ENCODE data around the gene COPS6. TPM values are rescaled to one million over a fixed set of nuclear protein-coding genes. Genes with fewer than 3 reads are reported as not detected.
A peak's percentile ranks its signal among the peaks of the same experiment; 100 is the strongest.

The COPS6 gene
- total and polyA plus RNA-seq, 9 donors: 42.3 to 100 (median 93.6) TPM

DNA sequence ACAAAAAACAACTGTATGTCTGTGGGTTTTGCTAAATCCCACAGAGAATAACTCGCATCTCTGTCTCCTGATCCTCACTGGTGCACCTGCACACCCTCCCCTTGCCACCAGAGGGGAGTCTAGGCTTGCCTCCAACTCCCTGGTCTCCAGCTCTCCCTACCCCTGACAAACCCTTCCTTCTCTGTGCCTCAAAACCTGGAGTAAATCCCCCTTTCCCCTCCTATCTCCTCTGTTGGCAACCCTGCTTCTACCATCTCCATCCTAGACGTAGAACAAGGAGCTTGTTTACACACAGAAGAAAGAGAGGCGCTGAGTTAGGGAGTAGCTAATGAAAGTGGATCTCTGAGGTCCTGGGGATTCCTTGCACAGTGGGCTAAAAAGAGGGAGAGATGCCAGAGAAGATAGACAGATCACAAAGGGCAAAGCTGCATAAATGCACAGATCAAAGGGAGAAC lies 44.0 kb downstream of the COPS6 start:
- DNase-seq: peak; percentile 70
- Histone ChIP-seq H3K27me3 (ENCODE audit: control insufficient read depth, insufficient read depth, low read length) (peaks cover 2% of the 10 kb centered on the region), H3K4me1 (ENCODE audit: control insufficient read depth, insufficient read depth, low read length) (peaks cover 14% of the 10 kb centered on the region), H3K36me3 (ENCODE audit: control insufficient read depth, insufficient read depth, low read length) (no peaks in the 10 kb centered on the region), H3K4me3 (ENCODE audit: low read length) (no peak overlapping the region), H3K27ac (ENCODE audit: low read length) (no peak overlapping the region), H3K9me3 (replicated peaks; ENCODE audit: control insufficient read depth, low read depth, low read length) (no peaks in the 10 kb centered on the region)
- WGBS (ENCODE audit: insufficient coverage): 10% methylated on average over 2 of the region's 3 CpGs

DNA sequence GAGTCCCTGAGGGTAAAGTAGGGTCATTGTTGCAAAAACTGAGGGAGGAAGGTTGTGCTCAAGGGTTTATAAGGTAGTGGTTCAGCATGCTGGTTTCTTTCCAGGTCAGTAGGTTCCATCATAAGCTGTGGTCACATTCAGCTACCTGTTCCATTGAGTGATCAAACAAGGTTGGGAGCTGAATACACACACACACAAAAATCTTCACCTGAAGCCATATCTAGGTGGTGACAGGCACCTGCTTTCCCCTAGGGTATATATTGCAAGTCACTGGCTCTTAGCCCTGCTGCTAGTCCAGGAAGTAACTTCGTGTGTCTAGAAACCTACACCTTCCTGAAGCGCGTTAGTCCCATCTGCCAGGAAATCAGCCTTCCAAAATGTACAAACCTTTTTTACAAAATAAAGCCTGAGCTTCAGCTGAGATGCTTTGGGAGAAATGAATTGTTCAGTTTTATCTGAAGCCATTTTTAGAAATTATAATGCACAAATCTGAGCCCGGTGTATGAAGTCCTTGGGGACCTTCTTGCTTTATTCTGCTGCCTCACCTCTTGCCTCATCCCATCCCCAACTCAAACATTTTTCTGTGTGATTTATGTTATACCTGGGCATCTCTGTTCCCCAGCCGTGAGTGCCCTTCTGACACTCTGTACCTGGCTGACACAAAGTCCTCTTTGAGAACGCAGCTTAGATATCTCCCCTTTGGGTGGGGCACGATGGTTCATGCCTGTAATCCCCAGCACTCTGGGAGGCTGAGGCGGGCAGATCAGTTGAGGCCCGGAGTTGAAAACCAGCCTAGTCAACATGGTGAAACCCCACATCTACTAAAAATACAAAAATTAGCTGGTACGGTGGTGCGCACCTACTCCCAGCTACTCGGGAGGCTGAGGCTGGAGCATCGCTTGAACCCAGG lies 49.3 kb downstream of the COPS6 start:
- Histone ChIP-seq H3K27me3 (ENCODE audit: control insufficient read depth, insufficient read depth, low read length) (peaks cover 2% of the 10 kb centered on the region), H3K4me1 (ENCODE audit: control insufficient read depth, insufficient read depth, low read length) (no peaks in the 10 kb centered on the region), H3K9me3 (replicated peaks; ENCODE audit: control insufficient read depth, low read depth, low read length) (no peaks in the 10 kb centered on the region), H3K4me3 (ENCODE audit: low read length) (no peak overlapping the region), H3K36me3 (ENCODE audit: control insufficient read depth, insufficient read depth, low read length) (no peaks in the 10 kb centered on the region), H3K27ac (ENCODE audit: low read length) (no peak overlapping the region)
- 79% methylated on average over 3 of the region's 13 CpGs for WGBS (ENCODE audit: insufficient coverage)
- no peak for DNase-seq

DNA sequence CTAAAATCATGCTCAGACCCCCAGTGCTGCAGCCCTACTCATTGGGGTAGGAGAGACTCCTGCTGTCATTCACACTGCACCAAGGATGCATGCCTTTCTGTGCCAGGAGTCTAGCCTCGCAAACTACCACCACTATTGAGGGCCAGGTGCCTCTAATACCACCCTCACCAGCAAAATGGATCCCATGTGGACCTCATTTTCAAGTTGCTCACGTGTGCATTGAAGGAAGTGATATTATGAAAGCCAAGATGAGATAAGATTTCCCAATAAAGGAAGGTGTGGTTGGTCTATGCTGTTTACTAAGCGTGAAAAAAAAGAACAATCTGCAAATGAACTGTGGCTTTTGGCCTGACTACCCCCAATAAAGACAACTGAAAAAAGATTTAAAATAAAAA lies 52.8 kb downstream of the COPS6 start:
- no peak for DNase-seq
- Histone ChIP-seq H3K27me3 (ENCODE audit: control insufficient read depth, insufficient read depth, low read length) (peaks cover 2% of the 10 kb centered on the region), H3K4me3 (ENCODE audit: low read length) (no peak overlapping the region), H3K4me1 (ENCODE audit: control insufficient read depth, insufficient read depth, low read length) (no peaks in the 10 kb centered on the region), H3K36me3 (ENCODE audit: control insufficient read depth, insufficient read depth, low read length) (no peaks in the 10 kb centered on the region), H3K9me3 (replicated peaks; ENCODE audit: control insufficient read depth, low read depth, low read length) (no peaks in the 10 kb centered on the region), H3K27ac (ENCODE audit: low read length) (no peak overlapping the region)
- WGBS (ENCODE audit: insufficient coverage): no CpG with 5 or more reads among the region's 3 CpGs

Other genes with a start within 250 kb of the COPS6 start
- gene OR2AE1, start 211.9 kb upstream of the COPS6 start, total RNA-seq: not detected
- under 1 TPM in 1 of 8 donors, not detected in 7; 0.29 TPM for gene OR2AE1, start 211.9 kb upstream of the COPS6 start, polyA plus RNA-seq (ENCODE audit: insufficient read depth in 1 of 8, insufficient read length in 8 of 8, low replicate concordance in 1 of 8)
- 16.5 TPM for gene TRIM4, start 169.4 kb upstream of the COPS6 start, total RNA-seq
- 10 to 100 TPM; 14.6 to 21.5 (median 17.0) TPM for gene TRIM4, start 169.4 kb upstream of the COPS6 start, polyA plus RNA-seq (ENCODE audit: insufficient read depth in 1 of 8, insufficient read length in 8 of 8, low replicate concordance in 1 of 8)
- 0.53 TPM for gene GJC3, start 159.3 kb upstream of the COPS6 start, total RNA-seq
- gene GJC3, start 159.3 kb upstream of the COPS6 start, polyA plus RNA-seq (ENCODE audit: insufficient read depth in 1 of 8, insufficient read length in 8 of 8, low replicate concordance in 1 of 8): under 1 TPM; 0.28 to 0.62 (median 0.39) TPM
- 0.75 TPM for gene AZGP1, start 112.9 kb upstream of the COPS6 start, total RNA-seq
- gene AZGP1, start 112.9 kb upstream of the COPS6 start, polyA plus RNA-seq (ENCODE audit: insufficient read depth in 1 of 8, insufficient read length in 8 of 8, low replicate concordance in 1 of 8): 1 to 10 TPM in 4 of 8 donors, under 1 TPM in 4; 0.31 to 3.2 (median 0.94) TPM
- 48.2 TPM for gene ZKSCAN1, start 73.4 kb upstream of the COPS6 start, total RNA-seq
- 10 to 100 TPM; 20.6 to 37.3 (median 26.9) TPM for gene ZKSCAN1, start 73.4 kb upstream of the COPS6 start, polyA plus RNA-seq (ENCODE audit: insufficient read depth in 1 of 8, insufficient read length in 8 of 8, low replicate concordance in 1 of 8)
- 15.8 TPM for gene ZSCAN21, start 39.2 kb upstream of the COPS6 start, total RNA-seq
- gene ZSCAN21, start 39.2 kb upstream of the COPS6 start, polyA plus RNA-seq (ENCODE audit: insufficient read depth in 1 of 8, insufficient read length in 8 of 8, low replicate concordance in 1 of 8): 10 to 100 TPM; 12.3 to 14.8 (median 13.4) TPM
- gene ZNF3, start 7.2 kb upstream of the COPS6 start, total RNA-seq: 31.8 TPM
- 10 to 100 TPM; 22.5 to 29.7 (median 25.1) TPM for gene ZNF3, start 7.2 kb upstream of the COPS6 start, polyA plus RNA-seq (ENCODE audit: insufficient read depth in 1 of 8, insufficient read length in 8 of 8, low replicate concordance in 1 of 8)
- gene MCM7, start 12.4 kb downstream of the COPS6 start, total RNA-seq: 57.7 TPM
- gene MCM7, start 12.4 kb downstream of the COPS6 start, polyA plus RNA-seq (ENCODE audit: insufficient read depth in 1 of 8, insufficient read length in 8 of 8, low replicate concordance in 1 of 8): 10 to 100 TPM; 69.2 to 88.7 (median 81.0) TPM
- gene AP4M1, start 12.7 kb downstream of the COPS6 start, total RNA-seq: 15.8 TPM
- 10 to 100 TPM; 20.4 to 29.5 (median 23.3) TPM for gene AP4M1, start 12.7 kb downstream of the COPS6 start, polyA plus RNA-seq (ENCODE audit: insufficient read depth in 1 of 8, insufficient read length in 8 of 8, low replicate concordance in 1 of 8)
- 14.1 TPM for gene TAF6, start 30.4 kb downstream of the COPS6 start, total RNA-seq
- 10 to 100 TPM; 31.6 to 41.0 (median 35.0) TPM for gene TAF6, start 30.4 kb downstream of the COPS6 start, polyA plus RNA-seq (ENCODE audit: insufficient read depth in 1 of 8, insufficient read length in 8 of 8, low replicate concordance in 1 of 8)
- gene CNPY4, start 30.7 kb downstream of the COPS6 start, total RNA-seq: 50.2 TPM
- gene CNPY4, start 30.7 kb downstream of the COPS6 start, polyA plus RNA-seq (ENCODE audit: insufficient read depth in 1 of 8, insufficient read length in 8 of 8, low replicate concordance in 1 of 8): 10 to 100 TPM; 31.0 to 56.4 (median 42.6) TPM
- 2.3 TPM for gene MBLAC1, start 38.0 kb downstream of the COPS6 start, total RNA-seq
- gene MBLAC1, start 38.0 kb downstream of the COPS6 start, polyA plus RNA-seq (ENCODE audit: insufficient read depth in 1 of 8, insufficient read length in 8 of 8, low replicate concordance in 1 of 8): 1 to 10 TPM; 1.2 to 2.2 (median 1.4) TPM
- gene LAMTOR4, start 59.9 kb downstream of the COPS6 start, total RNA-seq: 97.1 TPM
- gene LAMTOR4, start 59.9 kb downstream of the COPS6 start, polyA plus RNA-seq (ENCODE audit: insufficient read depth in 1 of 8, insufficient read length in 8 of 8, low replicate concordance in 1 of 8): 10 to 100 TPM; 65.0 to 84.3 (median 72.8) TPM
- 5.8 TPM for gene TRAPPC14, start 69.8 kb downstream of the COPS6 start, total RNA-seq
- gene TRAPPC14, start 69.8 kb downstream of the COPS6 start, polyA plus RNA-seq (ENCODE audit: insufficient read depth in 1 of 8, insufficient read length in 8 of 8, low replicate concordance in 1 of 8): 10 to 100 TPM in 7 of 8 donors, 1 to 10 TPM in 1; 8.5 to 13.9 (median 10.9) TPM
- 4.3 TPM for gene GAL3ST4, start 79.6 kb downstream of the COPS6 start, total RNA-seq
- gene GAL3ST4, start 79.6 kb downstream of the COPS6 start, polyA plus RNA-seq (ENCODE audit: insufficient read depth in 1 of 8, insufficient read length in 8 of 8, low replicate concordance in 1 of 8): 10 to 100 TPM in 7 of 8 donors, 1 to 10 TPM in 1; 8.9 to 18.7 (median 12.1) TPM
- gene GPC2, start 88.4 kb downstream of the COPS6 start, total RNA-seq: 3.9 TPM
- 10 to 100 TPM in 2 of 8 donors, 1 to 10 TPM in 6; 5.9 to 11.2 (median 8.4) TPM for gene GPC2, start 88.4 kb downstream of the COPS6 start, polyA plus RNA-seq (ENCODE audit: insufficient read depth in 1 of 8, insufficient read length in 8 of 8, low replicate concordance in 1 of 8)
- 1.6 TPM for gene STAG3, start 88.9 kb downstream of the COPS6 start, total RNA-seq
- 10 to 100 TPM in 5 of 8 donors, 1 to 10 TPM in 3; 9.0 to 20.2 (median 13.2) TPM for gene STAG3, start 88.9 kb downstream of the COPS6 start, polyA plus RNA-seq (ENCODE audit: insufficient read depth in 1 of 8, insufficient read length in 8 of 8, low replicate concordance in 1 of 8)
- 0.13 TPM for gene PVRIG, start 131.0 kb downstream of the COPS6 start, total RNA-seq
- 1 to 10 TPM; 1.5 to 7.6 (median 3.6) TPM for gene PVRIG, start 131.0 kb downstream of the COPS6 start, polyA plus RNA-seq (ENCODE audit: insufficient read depth in 1 of 8, insufficient read length in 8 of 8, low replicate concordance in 1 of 8)
- gene SPDYE3, start 218.7 kb downstream of the COPS6 start, total RNA-seq: not detected
- gene SPDYE3, start 218.7 kb downstream of the COPS6 start, polyA plus RNA-seq (ENCODE audit: insufficient read depth in 1 of 8, insufficient read length in 8 of 8, low replicate concordance in 1 of 8): 1 to 10 TPM; 4.0 to 6.2 (median 5.3) TPM

Data from muscle of leg (tissue), 11 donors.